CD4-positive, alpha-beta T cell treated with Interleukin-15 for 4 hours (primary cell): ENCODE results near the gene SYTL5.

Experiments
- DNase-seq: peaks from one replicate; pipeline ENCODE4 v3.0.0-alpha.2; 2020; ENCODE audit warnings: low spot score

The SYTL5 gene

GRCh38 chrX:38138900-38139299 is 132.5 kb downstream of the SYTL5 start:
- DNase-seq: no peak

- no peak for DNase-seq
Measured at GRCh38 chrX:38142610-38143009, 136.3 kb downstream of the SYTL5 start.

- no peak for DNase-seq
Measured at GRCh38 chrX:38149016-38149415, 142.7 kb downstream of the SYTL5 start.

- DNase-seq: no peak
Measured at GRCh38 chrX:38150993-38151392, 144.6 kb downstream of the SYTL5 start.

- DNase-seq: no peak
Measured at GRCh38 chrX:38151441-38151840, 145.1 kb downstream of the SYTL5 start.

GRCh38 chrX:38154340-38154739 is 148.0 kb downstream of the SYTL5 start:
- DNase-seq: no peak

- no peak for DNase-seq
Measured at GRCh38 chrX:38154818-38155217, 148.5 kb downstream of the SYTL5 start.

GRCh38 chrX:38156838-38157237 is 150.5 kb downstream of the SYTL5 start:
- no peak for DNase-seq

GRCh38 chrX:38163193-38163592 is 156.8 kb downstream of the SYTL5 start:
- no peak for DNase-seq

- no peak for DNase-seq
Measured at GRCh38 chrX:38165023-38165422, 158.7 kb downstream of the SYTL5 start.

- DNase-seq: peak; percentile 20
Measured at GRCh38 chrX:38166478-38167083, 160.2 kb downstream of the SYTL5 start.

GRCh38 chrX:38170556-38170955 is 164.2 kb downstream of the SYTL5 start:
- no peak for DNase-seq

- DNase-seq: no peak
Measured at GRCh38 chrX:38172596-38172995, 166.2 kb downstream of the SYTL5 start.

GRCh38 chrX:38175139-38175538 is 168.8 kb downstream of the SYTL5 start:
- DNase-seq: no peak

GRCh38 chrX:38178396-38178795 is 172.0 kb downstream of the SYTL5 start:
- DNase-seq: no peak
